ENCODE measurements around the gene TFDP1.

The TFDP1 gene

DNA sequence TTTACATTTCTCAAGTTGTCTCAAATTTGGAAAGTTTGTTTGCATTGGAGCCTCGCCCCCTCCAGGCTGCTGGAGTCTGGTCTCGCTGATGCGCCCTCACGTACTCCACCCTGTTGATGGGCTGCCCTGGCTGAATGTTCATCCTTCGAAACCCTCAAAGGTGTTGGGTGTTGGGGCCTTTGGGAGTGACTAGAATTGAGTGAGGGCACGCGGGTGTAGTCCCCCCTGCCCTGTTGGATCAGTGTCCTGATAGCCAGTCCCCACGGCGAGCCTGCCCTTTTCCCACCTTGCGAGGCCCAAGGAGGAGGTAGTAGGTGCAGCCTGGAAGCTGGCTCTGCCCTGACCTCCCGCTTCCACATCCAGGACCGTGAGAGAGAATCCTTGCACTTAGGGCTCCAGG, 14.8 kb downstream of the TFDP1 start:
- no peak for TF ChIP-seq NFIC (IDR thresholded peaks at IDR 0.05)
- TF ChIP-seq MAX (IDR thresholded peaks at IDR 0.05), result no peak
- TF ChIP-seq YY1 (IDR thresholded peaks at IDR 0.05; ENCODE audit: low read depth), result no peak
- TF ChIP-seq CREB1 (IDR thresholded peaks at IDR 0.05; ENCODE audit: low read depth), result no peak
- no peak for TF ChIP-seq EGR1 (IDR thresholded peaks at IDR 0.05)
- TF ChIP-seq ZBTB7A (IDR thresholded peaks at IDR 0.05; ENCODE audit: low read depth), result no peak
- TF ChIP-seq TAF1 (IDR thresholded peaks at IDR 0.05; ENCODE audit: low read depth), result no peak
- no peak for TF ChIP-seq EP300 (IDR thresholded peaks at IDR 0.05; ENCODE audit: borderline replicate concordance)
- TF ChIP-seq REST (IDR thresholded peaks at IDR 0.05; ENCODE audit: low read depth), result no peak
- TF ChIP-seq CEBPB (IDR thresholded peaks at IDR 0.05), result no peak

GRCh38 chr13:113601166-113602070, 16.9 kb downstream of the TFDP1 start:
- TF ChIP-seq TCF12 (IDR thresholded peaks at IDR 0.05; ENCODE audit: low read depth) (no peak), RAD21 (IDR thresholded peaks at IDR 0.05; ENCODE audit: low read depth) (no peak), REST (IDR thresholded peaks at IDR 0.05; ENCODE audit: low read depth) (no peak), YY1 (IDR thresholded peaks at IDR 0.05; ENCODE audit: low read depth) (no peak)

DNA sequence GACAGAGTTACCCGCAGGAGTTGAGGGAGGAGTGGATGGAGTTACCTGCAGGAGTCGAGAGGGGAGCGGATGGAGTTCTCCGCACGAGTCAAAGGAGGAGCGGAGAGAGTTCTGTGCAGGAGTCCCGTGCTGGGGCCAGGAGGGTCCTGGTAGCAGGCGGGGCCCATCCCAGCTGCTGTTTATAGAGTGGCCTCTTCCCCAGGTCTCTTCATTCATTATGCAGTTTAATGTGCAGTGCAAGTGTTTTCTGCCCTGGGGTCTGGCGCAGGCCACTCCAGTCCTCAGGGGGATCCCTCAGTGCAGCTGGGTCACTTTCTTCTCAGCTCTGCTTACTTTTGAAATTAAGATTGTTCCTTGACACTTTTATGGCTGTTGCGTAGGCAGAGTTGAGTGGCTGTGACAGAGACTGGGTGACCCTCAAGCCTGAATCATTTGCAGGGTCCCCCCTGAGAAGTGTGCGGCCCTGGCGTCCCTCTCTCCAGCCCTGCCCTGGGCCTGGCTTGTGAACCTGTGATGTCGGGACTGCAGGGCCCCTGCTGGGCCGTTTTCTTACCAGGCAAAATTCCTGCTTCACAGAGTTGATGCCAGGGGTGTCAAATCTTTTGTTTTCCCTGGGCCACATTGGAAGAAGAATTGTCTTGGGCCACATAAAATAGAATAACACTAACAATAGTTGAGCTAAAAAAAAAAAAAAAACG, 17.9 kb downstream of the TFDP1 start:
- TF ChIP-seq TCF12 (IDR thresholded peaks at IDR 0.05; ENCODE audit: low read depth), result no peak
- no peak for TF ChIP-seq TAF1 (IDR thresholded peaks at IDR 0.05; ENCODE audit: low read depth)
- TF ChIP-seq NFIC (IDR thresholded peaks at IDR 0.05), result no peak
- TF ChIP-seq CREB1 (IDR thresholded peaks at IDR 0.05; ENCODE audit: low read depth), result no peak
- TF ChIP-seq USF1 (IDR thresholded peaks at IDR 0.05), result no peak
- no peak for TF ChIP-seq TEAD4 (IDR thresholded peaks at IDR 0.05)
- TF ChIP-seq EP300 (IDR thresholded peaks at IDR 0.05; ENCODE audit: borderline replicate concordance), result no peak
- TF ChIP-seq MAX (IDR thresholded peaks at IDR 0.05), result no peak
- no peak for TF ChIP-seq YY1 (IDR thresholded peaks at IDR 0.05; ENCODE audit: low read depth)
- TF ChIP-seq REST (IDR thresholded peaks at IDR 0.05; ENCODE audit: low read depth), result no peak
- TF ChIP-seq RAD21 (IDR thresholded peaks at IDR 0.05; ENCODE audit: low read depth), result no peak
- no peak for TF ChIP-seq EGR1 (IDR thresholded peaks at IDR 0.05)
- TF ChIP-seq CEBPB (IDR thresholded peaks at IDR 0.05), result no peak
- no peak for TF ChIP-seq FOXM1 (IDR thresholded peaks at IDR 0.05; ENCODE audit: borderline replicate concordance, low read depth)
- no peak for TF ChIP-seq ZBTB7A (IDR thresholded peaks at IDR 0.05; ENCODE audit: low read depth)

GRCh38 chr13:113603116-113603710, 18.7 kb downstream of the TFDP1 start:
- no peak for TF ChIP-seq TEAD4 (IDR thresholded peaks at IDR 0.05)
- TF ChIP-seq NFIC (IDR thresholded peaks at IDR 0.05), result no peak
- no peak for TF ChIP-seq FOXM1 (IDR thresholded peaks at IDR 0.05; ENCODE audit: borderline replicate concordance, low read depth)
- no peak for TF ChIP-seq CREB1 (IDR thresholded peaks at IDR 0.05; ENCODE audit: low read depth)
- no peak for TF ChIP-seq USF1 (IDR thresholded peaks at IDR 0.05)
- TF ChIP-seq YY1 (IDR thresholded peaks at IDR 0.05; ENCODE audit: low read depth), result no peak
- no peak for TF ChIP-seq TAF1 (IDR thresholded peaks at IDR 0.05; ENCODE audit: low read depth)
- TF ChIP-seq MAX (IDR thresholded peaks at IDR 0.05), result no peak
- TF ChIP-seq RAD21 (IDR thresholded peaks at IDR 0.05; ENCODE audit: low read depth), result no peak
- no peak for TF ChIP-seq TCF12 (IDR thresholded peaks at IDR 0.05; ENCODE audit: low read depth)
- no peak for TF ChIP-seq ZBTB7A (IDR thresholded peaks at IDR 0.05; ENCODE audit: low read depth)
- no peak for TF ChIP-seq REST (IDR thresholded peaks at IDR 0.05; ENCODE audit: low read depth)
- TF ChIP-seq EP300 (IDR thresholded peaks at IDR 0.05; ENCODE audit: borderline replicate concordance), result no peak
- no peak for TF ChIP-seq EGR1 (IDR thresholded peaks at IDR 0.05)
- no peak for TF ChIP-seq CEBPB (IDR thresholded peaks at IDR 0.05)
